ENCODE data around the gene FNDC1.

- no peak for TF ChIP-seq CTCF (conservative IDR thresholded peaks at IDR 0.05 in 1 of 2, IDR thresholded peaks at IDR 0.05 in 1 of 2; ENCODE audit: low read depth in 1 of 2, low read length in 2 of 2)
- no peak for TF ChIP-seq EZH2 (IDR thresholded peaks at IDR 0.05; ENCODE audit: low read length, missing control alignments)
Measured at GRCh38 chr6:159278626-159279025, 109.4 kb downstream of the FNDC1 start.
